ENCODE results near the gene SCN9A. TPM values are rescaled to one million over a fixed set of nuclear protein-coding genes. Genes with fewer than 3 reads are reported as not detected.

Gene SCN9A
- total and polyA plus RNA-seq, 2 of the 8 experiments (the other 6 are each of a cell fraction or from before 2014, with no cell fraction given), result 1.6 to 6.2 TPM

DNA sequence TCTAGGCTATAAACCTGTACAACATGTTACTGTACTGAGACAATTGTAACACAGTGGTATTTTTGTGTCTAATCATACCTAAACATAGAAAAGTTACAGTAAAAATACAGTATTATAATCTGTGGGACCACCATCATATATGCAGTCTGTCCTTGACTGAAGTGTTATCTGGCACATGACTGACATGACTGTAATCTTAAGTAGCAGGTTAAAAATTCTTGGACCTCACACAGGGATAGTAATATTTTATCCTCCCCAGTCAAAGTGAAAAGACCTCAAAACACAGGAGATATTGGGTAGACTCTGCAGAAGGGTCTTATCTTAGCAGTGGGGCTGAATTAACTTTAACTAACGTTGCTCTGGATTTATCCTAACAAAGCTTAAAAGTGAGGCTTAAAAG lies 4.9 kb upstream of the SCN9A start (continued):
- no peak for TF ChIP-seq CREB1 (IDR thresholded peaks at IDR 0.05)
- TF ChIP-seq SIN3A (conservative IDR thresholded peaks at IDR 0.05 in 1 of 2, IDR thresholded peaks at IDR 0.05 in 1 of 2; ENCODE audit: low read depth in 1 of 2, low read length in 2 of 2), result no peak

All from H1 (cell line).